Erythroblast (primary cell): ENCODE measurements around the gene ZMYM4.
"Not testable (repeated sequence)": the region's sequence is repeated elsewhere in the genome, so short reads cannot be mapped to it uniquely, and the experiment has no call there.

Experiments
- DNase-seq, 2 experiments: peaks; one replicate each; lab custom pipeline; 2025; lab: John Stamatoyannopoulos, UW
- GATA1 ChIP-seq: IDR thresholded peaks from 2 replicates; pipeline ENCODE4 v1.6.1; 2011; ENCODE audit warnings: low read depth, mild to moderate bottlenecking, control low read depth, low read length, moderate library complexity
- POLR2A ChIP-seq: IDR thresholded peaks from 2 replicates; pipeline ENCODE4 v1.6.1; 2011; ENCODE audit warnings: mild to moderate bottlenecking, low read length

The ZMYM4 gene

GRCh38 chr1:35268282-35269200 lies at the start of gene ZMYM4:
Gene ZMYM4 (plus strand): TSS chr1:35268709. CDS start chr1:35269047, 338 bp downstream.
- peak; percentile 93 to 96 for DNase-seq
- TF ChIP-seq POLR2A: no peak
- TF ChIP-seq GATA1: no peak

DNA sequence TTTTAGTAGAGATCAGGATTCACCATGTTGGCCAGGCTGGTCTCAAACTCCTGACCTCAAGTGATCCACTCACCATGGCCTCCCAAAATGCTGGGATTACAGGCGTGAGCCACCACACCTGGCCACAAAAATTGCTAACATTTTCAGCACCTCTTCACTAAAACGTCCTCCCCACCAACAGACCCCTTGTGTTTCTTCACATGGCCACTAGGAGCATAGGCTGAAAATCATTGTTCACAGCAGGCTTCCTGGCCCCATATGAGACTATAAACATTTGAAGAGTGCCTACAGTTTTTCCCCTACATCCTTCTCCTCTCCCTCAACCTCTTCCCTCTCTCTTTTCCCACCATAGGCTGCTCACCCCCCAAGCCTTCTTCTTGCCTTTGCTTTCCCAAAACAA lies 47.5 kb upstream of the ZMYM4 start:
- DNase-seq: peak; percentile 5 to 6
- no peak for TF ChIP-seq POLR2A
- no peak for TF ChIP-seq GATA1

- DNase-seq: peak in 1 of 2 experiments; percentile 23
- TF ChIP-seq POLR2A: no peak
- TF ChIP-seq GATA1: no peak
These were observed 46.0 kb upstream of the ZMYM4 start for GRCh38 chr1:35222322-35223083.

- DNase-seq: no peak
- TF ChIP-seq GATA1 (no peak), POLR2A (no peak)
These were observed 45.4 kb upstream of the ZMYM4 start for GRCh38 chr1:35223084-35223630.

- no peak for DNase-seq
- TF ChIP-seq POLR2A: no peak
These were observed 42.0 kb upstream of the ZMYM4 start for GRCh38 chr1:35226546-35226945.

- no peak for DNase-seq
- no peak for TF ChIP-seq GATA1
- no peak for TF ChIP-seq POLR2A
These were observed 38.7 kb upstream of the ZMYM4 start for GRCh38 chr1:35229587-35230360.

- no peak for TF ChIP-seq GATA1
- TF ChIP-seq POLR2A: no peak
- DNase-seq: no peak
These were observed 37.2 kb upstream of the ZMYM4 start for GRCh38 chr1:35231287-35231686.

DNA sequence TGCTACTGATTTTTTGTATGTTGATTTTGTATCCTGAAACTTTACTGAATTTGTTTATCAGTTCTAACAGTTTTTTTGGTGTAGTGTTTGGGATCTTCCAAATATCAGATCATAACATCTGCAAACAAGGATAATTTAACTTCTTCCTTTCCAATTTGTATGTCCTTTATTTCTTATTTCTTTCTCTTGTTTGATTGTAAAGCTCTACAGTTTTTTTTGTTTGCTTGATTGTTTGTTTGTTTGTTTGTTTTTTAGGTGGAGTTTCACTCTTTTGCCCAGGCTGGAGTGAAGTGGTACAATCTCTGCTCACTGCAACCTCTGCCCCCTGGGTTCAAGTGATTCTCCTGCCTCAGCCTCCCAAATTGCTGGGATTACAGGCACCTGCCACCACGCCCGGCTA lies 31.7 kb upstream of the ZMYM4 start:
- DNase-seq: not testable (repeated sequence)

GRCh38 chr1:35243691-35244090 lies 24.8 kb upstream of the ZMYM4 start:
- DNase-seq: no peak
- TF ChIP-seq POLR2A (no peak), GATA1 (no peak)

DNA sequence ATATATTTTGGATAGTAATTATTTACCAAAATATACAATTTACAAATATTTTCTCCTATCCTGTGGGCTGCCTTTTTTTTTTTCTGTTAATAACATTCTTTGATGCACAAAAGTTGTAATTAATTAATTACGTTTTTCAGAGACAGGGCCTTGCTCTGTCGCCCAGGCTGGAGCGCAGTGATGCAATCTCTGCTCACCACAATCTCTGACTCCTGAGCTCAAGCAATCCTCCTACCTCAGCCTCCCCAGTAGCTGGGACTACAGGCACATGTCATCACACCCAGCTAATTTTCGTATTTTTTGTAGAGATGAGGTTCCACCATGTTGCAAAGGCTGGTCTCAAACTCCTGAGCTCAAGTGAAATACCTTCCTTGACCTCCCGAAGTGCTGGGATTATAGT lies 21.3 kb upstream of the ZMYM4 start:
- no peak for DNase-seq
- TF ChIP-seq POLR2A (no peak), GATA1 (no peak)

DNA sequence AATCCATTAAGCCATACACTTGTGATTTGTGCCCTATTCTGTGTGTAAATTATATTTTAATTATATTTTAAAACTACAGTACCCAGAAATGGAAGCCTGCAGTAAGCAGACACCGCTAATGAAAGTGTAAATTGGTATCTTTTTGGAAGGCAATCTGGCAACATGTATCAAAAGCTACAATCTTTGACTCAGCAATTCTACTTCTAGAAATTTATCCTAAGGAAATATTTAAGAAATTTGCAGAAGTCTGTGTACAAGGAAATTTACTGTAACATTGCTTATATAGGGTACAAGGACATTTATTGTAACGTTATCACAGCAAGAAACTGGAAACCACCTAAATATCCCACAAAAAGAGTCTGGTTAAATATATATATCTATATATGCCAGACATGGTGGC lies 14.6 kb upstream of the ZMYM4 start:
- DNase-seq: no peak

GRCh38 chr1:35255276-35255675 lies 13.2 kb upstream of the ZMYM4 start:
- no peak for TF ChIP-seq GATA1
- TF ChIP-seq POLR2A: no peak
- no peak for DNase-seq

More for the DNA sequence above, 14.6 kb upstream of the ZMYM4 start:
- TF ChIP-seq POLR2A (no peak), GATA1 (no peak)

GRCh38 chr1:35259561-35259960 lies 8.9 kb upstream of the ZMYM4 start:
- TF ChIP-seq GATA1: no peak
- TF ChIP-seq POLR2A: no peak
- no peak for DNase-seq
